CD8-positive, alpha-beta memory T cell (primary cell): ENCODE data around the gene AGAP1. TPM values are rescaled to one million over a fixed set of nuclear protein-coding genes. Genes with fewer than 3 reads are reported as not detected.

ENCODE experiments used
- CTCF ChIA-PET: fragments of 350-600 bp; sonication (Branson Sonifier 250); formaldehyde crosslinking; loops from one replicate; lab custom pipeline; 2021; ENCODE audit warnings: antibody characterized with exemption; lab: Charles Lee
- POLR2A ChIA-PET: fragments of 350-600 bp; sonication (Branson Sonifier 250); formaldehyde crosslinking; loops from one replicate; lab custom pipeline; 2021; ENCODE audit warnings: antibody characterized with exemption; lab: Charles Lee
- DNase-seq, 5 donors: peaks; one replicate each; pipeline versions ENCODE4 v3.0.0 to v3.0.0-alpha.2; 2020 to 2022; ENCODE audit warnings: mixed read lengths in 1 of 5
- H3K27ac ChIP-seq: one replicate; pipeline ENCODE4 v1.7.0; 2013; ENCODE audit warnings: low read depth, mild to moderate bottlenecking, low read length, moderate library complexity
- H3K27me3 ChIP-seq: 2 replicates; pipeline ENCODE4 v1.7.0; 2013; ENCODE audit warnings: low read length, mild to moderate bottlenecking; ENCODE audit not compliant: insufficient read depth, poor library complexity, severe bottlenecking
- H3K36me3 ChIP-seq: 2 replicates; pipeline ENCODE4 v1.7.0; 2013; ENCODE audit warnings: mild to moderate bottlenecking, low read length, moderate library complexity; ENCODE audit not compliant: insufficient read depth
- H3K4me1 ChIP-seq: 2 replicates; pipeline ENCODE4 v1.7.0; 2013; ENCODE audit warnings: mild to moderate bottlenecking, low read length, moderate library complexity; ENCODE audit not compliant: insufficient read depth
- H3K4me3 ChIP-seq: 2 replicates; pipeline ENCODE4 v1.7.0; 2013; ENCODE audit warnings: mild to moderate bottlenecking, low read length
- H3K9me3 ChIP-seq: 2 replicates; pipeline ENCODE4 v1.7.0; 2013; ENCODE audit warnings: mild to moderate bottlenecking, low read length
- H3K27ac Mint-ChIP-seq, 8 donors: one replicate each; pipeline ENCODE4 v1.8.0; 2020 to 2021; ENCODE audit warnings: mixed read lengths in 8 of 8, mild to moderate bottlenecking in 6 of 8, inconsistent platforms in 3 of 8, moderate library complexity in 3 of 8
- H3K27me3 Mint-ChIP-seq, 2 donors: one replicate each; pipeline ENCODE4 v1.8.0; 2020 to 2021; ENCODE audit warnings: mixed read lengths in 2 of 2, mild to moderate bottlenecking in 1 of 2, moderate library complexity in 1 of 2
- H3K36me3 Mint-ChIP-seq, 3 donors: one replicate each; pipeline ENCODE4 v1.8.0; 2020 to 2021; ENCODE audit warnings: mixed read lengths in 3 of 3, inconsistent platforms in 1 of 3, mild to moderate bottlenecking in 1 of 3
- H3K4me1 Mint-ChIP-seq, 3 donors: one replicate each; pipeline ENCODE4 v1.8.0; 2020 to 2021; ENCODE audit warnings: mixed read lengths in 3 of 3, inconsistent platforms in 1 of 3, mild to moderate bottlenecking in 1 of 3
- H3K4me3 Mint-ChIP-seq, 7 donors: one replicate each; pipeline ENCODE4 v1.8.0; 2020 to 2021; ENCODE audit warnings: mixed read lengths in 7 of 7, mild to moderate bottlenecking in 6 of 7, moderate library complexity in 4 of 7, inconsistent platforms in 2 of 7
- H3K9me3 Mint-ChIP-seq, 5 donors: one replicate each; pipeline ENCODE4 v1.8.0; 2020 to 2022; ENCODE audit warnings: mixed read lengths in 5 of 5, mild to moderate bottlenecking in 3 of 5, moderate library complexity in 2 of 5, inconsistent platforms in 1 of 5
- polyA plus RNA-seq: library from polyadenylated mRNA; unstranded; fragments of 300-500 nt; fragmentation: Illumina TruSeq; gene quantifications from one replicate; pipeline ENCODE4 v1.2.3, GENCODE V29; 2021
- total RNA-seq, 2 experiments: library from RNA; stranded (reverse); gene quantifications; one replicate each; pipeline ENCODE4 v1.2.3, GENCODE V29; 2021

AGAP1 gene
- total and polyA plus RNA-seq, 3 experiments from 2014 or later = 1.2 to 3.3 (median 2.7) TPM

- CTCF ChIA-PET = no interaction called here
- Histone ChIP-seq H3K27ac (no peak overlapping the region), H3K27me3 (peaks cover 4% of the 10 kb centered on the region), H3K9me3 (no peaks in the 10 kb centered on the region), H3K4me3 (no peak overlapping the region), H3K4me1 (peaks cover 9% of the 10 kb centered on the region), H3K36me3 (no peaks in the 10 kb centered on the region)
- Mint-ChIP-seq H3K27me3 (peaks cover 36 to 45% of the 10 kb centered on the region in 2 donors), H3K36me3 (no peaks in the 10 kb centered on the region), H3K27ac (peak overlapping the region in 2 of 8 donors; percentile 46 to 55), H3K9me3 (no peaks in the 10 kb centered on the region), H3K4me3 (peak overlapping the region; percentile 77 to 90 (median 85)), H3K4me1 (peaks cover 16 to 36% (median 24%) of the 10 kb centered on the region in 3 donors)
- DNase-seq = no peak
- POLR2A ChIA-PET = interaction anchor here (0.6 kb wide), 1 partner anchor 27 kb away, joined by 3 read pairs; no protein-coding TSS in a partner anchor
Measured at GRCh38 chr2:235493402-235493774, 455 bp upstream of the AGAP1 start.

DNA sequence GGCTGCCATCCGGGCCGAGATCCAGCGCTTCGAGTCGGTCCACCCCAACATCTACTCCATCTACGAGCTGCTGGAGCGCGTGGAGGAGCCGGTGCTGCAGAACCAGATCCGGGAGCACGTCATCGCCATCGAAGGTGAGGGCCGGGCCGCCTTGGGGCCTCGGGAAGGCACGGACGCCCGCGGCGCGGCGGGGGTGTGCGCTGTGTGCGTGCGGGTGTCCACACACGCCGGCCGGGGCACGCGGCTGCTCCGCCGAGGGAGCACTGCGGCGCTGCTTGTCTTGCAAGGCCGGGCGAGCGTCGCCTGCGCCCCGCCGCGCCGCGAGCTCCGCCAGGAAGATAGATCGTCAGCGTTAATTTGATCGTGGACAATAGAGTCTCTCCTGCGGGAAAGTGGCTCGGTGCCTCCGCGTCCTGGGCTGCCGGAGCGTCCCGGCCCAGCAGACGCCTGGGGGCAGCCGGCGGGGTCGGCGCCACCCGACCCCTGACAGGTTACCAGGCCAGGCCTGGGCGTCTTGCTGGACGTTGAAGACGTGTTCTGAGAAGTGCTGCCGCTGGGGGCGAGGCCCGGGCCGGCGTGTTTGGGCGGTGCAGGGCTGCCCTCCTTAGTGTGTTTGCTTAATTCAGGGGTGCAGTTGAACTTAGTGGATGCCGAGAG lies 1.0 kb downstream of the AGAP1 start:
- ChIA-PET CTCF (no interaction called here), POLR2A (no interaction called here)
- no peak for DNase-seq
- Histone ChIP-seq H3K36me3 (no peaks in the 10 kb centered on the region), H3K4me3 (no peak overlapping the region), H3K27ac (peak overlapping the region; percentile 31), H3K4me1 (peaks cover 9% of the 10 kb centered on the region), H3K27me3 (peaks cover 4% of the 10 kb centered on the region), H3K9me3 (no peaks in the 10 kb centered on the region)
- peaks cover 16 to 36% (median 24%) of the 10 kb centered on the region in 3 donors for H3K4me1 Mint-ChIP-seq
- peak overlapping the region in 3 of 8 donors; percentile 22 to 58 (median 36) for H3K27ac Mint-ChIP-seq
- H3K27me3 Mint-ChIP-seq = peaks cover 36 to 45% of the 10 kb centered on the region in 2 donors
- H3K4me3 Mint-ChIP-seq = peak overlapping the region; percentile 66 to 82 (median 76)
- no peaks in the 10 kb centered on the region for H3K9me3 Mint-ChIP-seq
- no peaks in the 10 kb centered on the region for H3K36me3 Mint-ChIP-seq

- no peak overlapping the region for H3K4me3 ChIP-seq
- H3K27me3 ChIP-seq = peaks cover 4% of the 10 kb centered on the region
- Mint-ChIP-seq H3K27me3 (peaks cover 39 to 42% of the 10 kb centered on the region in 2 donors), H3K9me3 (no peaks in the 10 kb centered on the region), H3K4me3 (peak overlapping the region; percentile 66 to 82 (median 74)), H3K27ac (peak overlapping the region in 3 of 8 donors; percentile 22 to 58 (median 36)), H3K36me3 (no peaks in the 10 kb centered on the region), H3K4me1 (peaks cover 16 to 38% (median 24%) of the 10 kb centered on the region in 3 donors)
- no peak for DNase-seq
- H3K9me3 ChIP-seq = no peaks in the 10 kb centered on the region
- H3K4me1 ChIP-seq = peaks cover 9% of the 10 kb centered on the region
- peak overlapping the region; percentile 31 for H3K27ac ChIP-seq
- ChIA-PET POLR2A (no interaction called here), CTCF (no interaction called here)
- no peaks in the 10 kb centered on the region for H3K36me3 ChIP-seq
Measured at GRCh38 chr2:235495373-235496238, 1.8 kb downstream of the AGAP1 start.

DNA sequence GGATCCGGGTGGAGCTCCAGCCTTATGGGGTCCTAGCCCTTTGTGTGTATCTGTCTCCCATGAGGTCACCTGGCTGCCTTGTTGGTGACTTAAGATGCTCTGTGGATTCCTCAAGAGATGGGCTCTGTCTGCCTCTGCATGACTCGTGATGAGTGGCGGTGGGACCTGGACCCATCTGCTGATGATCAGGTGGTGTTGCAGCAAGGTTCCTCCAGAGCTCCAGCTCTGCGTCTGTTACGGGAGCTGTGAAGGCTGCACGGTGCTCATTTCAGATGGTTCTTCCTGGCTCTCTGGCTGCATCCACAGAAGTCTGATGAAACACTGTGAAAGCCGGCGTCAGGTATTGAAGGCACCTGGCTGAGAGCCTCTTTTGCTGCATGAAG lies 2.4 kb downstream of the AGAP1 start:
- POLR2A ChIA-PET = no interaction called here
- Histone ChIP-seq H3K4me1 (peaks cover 9% of the 10 kb centered on the region), H3K27ac (no peak overlapping the region), H3K27me3 (peaks cover 4% of the 10 kb centered on the region), H3K36me3 (no peaks in the 10 kb centered on the region), H3K4me3 (no peak overlapping the region), H3K9me3 (no peaks in the 10 kb centered on the region)
- peaks cover 19 to 41% (median 28%) of the 10 kb centered on the region in 3 donors for H3K4me1 Mint-ChIP-seq
- H3K9me3 Mint-ChIP-seq = no peaks in the 10 kb centered on the region
- DNase-seq = no peak
- H3K27ac Mint-ChIP-seq = no peak overlapping the region
- H3K36me3 Mint-ChIP-seq = no peaks in the 10 kb centered on the region
- H3K27me3 Mint-ChIP-seq = peaks cover 37 to 40% of the 10 kb centered on the region in 2 donors
- CTCF ChIA-PET = no interaction called here
- peak overlapping the region in 5 of 7 donors; percentile 15 to 77 (median 57) for H3K4me3 Mint-ChIP-seq

DNA sequence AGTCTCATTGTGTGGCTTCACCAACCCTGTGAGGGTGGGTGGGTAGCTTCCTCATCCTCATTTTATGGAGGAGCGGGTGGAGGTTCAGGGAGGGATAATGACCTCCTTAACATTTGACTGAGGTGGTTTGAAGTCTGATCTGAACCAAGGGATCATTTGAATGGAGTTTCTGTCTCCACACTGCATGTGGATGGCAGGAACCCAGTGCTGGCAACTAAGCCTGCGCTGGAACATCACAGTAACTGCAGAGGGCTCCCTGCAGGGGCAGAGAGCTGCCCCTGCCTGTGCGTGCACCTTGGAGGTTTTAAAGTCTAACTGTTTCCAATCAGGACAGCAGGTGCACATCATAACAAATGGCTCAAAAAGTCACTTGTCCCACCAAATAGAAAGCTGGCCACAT lies 3.3 kb downstream of the AGAP1 start:
- no peak overlapping the region for H3K27ac Mint-ChIP-seq
- Histone ChIP-seq H3K27me3 (peaks cover 4% of the 10 kb centered on the region), H3K4me3 (no peak overlapping the region), H3K27ac (no peak overlapping the region), H3K36me3 (no peaks in the 10 kb centered on the region), H3K4me1 (peaks cover 17% of the 10 kb centered on the region), H3K9me3 (no peaks in the 10 kb centered on the region)
- ChIA-PET POLR2A (no interaction called here), CTCF (no interaction called here)
- peak overlapping the region in 4 of 7 donors; percentile 20 to 57 (median 38) for H3K4me3 Mint-ChIP-seq
- no peak for DNase-seq
- peaks cover 26 to 48% (median 37%) of the 10 kb centered on the region in 3 donors for H3K4me1 Mint-ChIP-seq
- H3K9me3 Mint-ChIP-seq = no peaks in the 10 kb centered on the region
- H3K27me3 Mint-ChIP-seq = peaks cover 37 to 38% of the 10 kb centered on the region in 2 donors
- H3K36me3 Mint-ChIP-seq = no peaks in the 10 kb centered on the region

DNA sequence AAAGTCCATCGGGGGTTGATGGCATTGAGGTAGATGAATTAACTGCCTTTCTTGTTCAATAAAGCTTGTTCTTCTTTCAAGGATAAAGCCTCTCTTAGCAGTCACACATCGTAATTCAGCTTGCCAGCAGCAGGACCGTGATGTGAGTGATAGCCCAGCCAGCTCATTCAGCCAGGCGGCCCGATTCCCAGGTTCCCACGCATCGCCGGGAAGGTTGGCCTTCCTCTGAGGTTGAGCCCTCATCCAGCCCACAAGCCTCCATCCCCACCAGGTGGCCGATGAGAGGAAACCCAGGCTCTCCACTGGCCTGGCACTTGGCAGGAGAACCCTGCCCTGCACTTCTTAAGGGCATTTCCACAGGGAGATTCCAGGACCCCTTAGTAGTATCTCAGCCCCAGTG lies 4.7 kb downstream of the AGAP1 start:
- no peak overlapping the region for H3K27ac Mint-ChIP-seq
- H3K4me3 ChIP-seq = no peak overlapping the region
- H3K27me3 Mint-ChIP-seq = peaks cover 30 to 37% of the 10 kb centered on the region in 2 donors
- H3K9me3 ChIP-seq = no peaks in the 10 kb centered on the region
- no peaks in the 10 kb centered on the region for H3K36me3 ChIP-seq
- POLR2A ChIA-PET = no interaction called here
- no peaks in the 10 kb centered on the region for H3K9me3 Mint-ChIP-seq
- no peaks in the 10 kb centered on the region for H3K36me3 Mint-ChIP-seq
- H3K4me3 Mint-ChIP-seq = no peak overlapping the region
- H3K4me1 Mint-ChIP-seq = peaks cover 19 to 41% (median 32%) of the 10 kb centered on the region in 3 donors
- peaks cover 8% of the 10 kb centered on the region for H3K27me3 ChIP-seq
- CTCF ChIA-PET = no interaction called here
- DNase-seq = no peak
- peaks cover 18% of the 10 kb centered on the region for H3K4me1 ChIP-seq
- H3K27ac ChIP-seq = no peak overlapping the region

GRCh38 chr2:235498946-235499812 lies 5.3 kb downstream of the AGAP1 start:
- no peaks in the 10 kb centered on the region for H3K9me3 ChIP-seq
- peaks cover 8% of the 10 kb centered on the region for H3K27me3 ChIP-seq
- no peak overlapping the region for H3K27ac ChIP-seq
- ChIA-PET CTCF (interaction anchor here (0.6 kb wide), 1 partner anchor 38 kb away, joined by 3 read pairs; no protein-coding TSS in a partner anchor), POLR2A (no interaction called here)
- peaks cover 18% of the 10 kb centered on the region for H3K4me1 ChIP-seq
- Mint-ChIP-seq H3K27me3 (peaks cover 30 to 37% of the 10 kb centered on the region in 2 donors), H3K4me1 (peaks cover 19 to 41% (median 32%) of the 10 kb centered on the region in 3 donors), H3K36me3 (no peaks in the 10 kb centered on the region), H3K27ac (no peak overlapping the region), H3K9me3 (no peaks in the 10 kb centered on the region), H3K4me3 (no peak overlapping the region)
- DNase-seq = no peak
- H3K4me3 ChIP-seq = no peak overlapping the region
- H3K36me3 ChIP-seq = no peaks in the 10 kb centered on the region
